ENCODE data around the gene ZNF234. TPM values are rescaled to one million over a fixed set of nuclear protein-coding genes. Genes with fewer than 3 reads are reported as not detected.
"Not testable (repeated sequence)": the region's sequence is repeated elsewhere in the genome, so short reads cannot be mapped to it uniquely, and the experiment has no call there.

Gene ZNF234
- total RNA-seq, 1 donor from 2014 or later: 7.9 TPM

GRCh38 chr19:44111910-44112463, 29.4 kb upstream of the ZNF234 start:
- no peak for DNase-seq (ENCODE audit: low spot score in 2 of 2)
- peak overlapping the region; percentile 79 to 84 for H3K4me3 ChIP-seq
- H3K9me3 ChIP-seq: peaks cover 31 to 54% of the 10 kb centered on the region in 2 donors
- no peaks in the 10 kb centered on the region for H3K27me3 ChIP-seq
- no peak overlapping the region for H3K27ac ChIP-seq
- TF ChIP-seq, protein P1, sequence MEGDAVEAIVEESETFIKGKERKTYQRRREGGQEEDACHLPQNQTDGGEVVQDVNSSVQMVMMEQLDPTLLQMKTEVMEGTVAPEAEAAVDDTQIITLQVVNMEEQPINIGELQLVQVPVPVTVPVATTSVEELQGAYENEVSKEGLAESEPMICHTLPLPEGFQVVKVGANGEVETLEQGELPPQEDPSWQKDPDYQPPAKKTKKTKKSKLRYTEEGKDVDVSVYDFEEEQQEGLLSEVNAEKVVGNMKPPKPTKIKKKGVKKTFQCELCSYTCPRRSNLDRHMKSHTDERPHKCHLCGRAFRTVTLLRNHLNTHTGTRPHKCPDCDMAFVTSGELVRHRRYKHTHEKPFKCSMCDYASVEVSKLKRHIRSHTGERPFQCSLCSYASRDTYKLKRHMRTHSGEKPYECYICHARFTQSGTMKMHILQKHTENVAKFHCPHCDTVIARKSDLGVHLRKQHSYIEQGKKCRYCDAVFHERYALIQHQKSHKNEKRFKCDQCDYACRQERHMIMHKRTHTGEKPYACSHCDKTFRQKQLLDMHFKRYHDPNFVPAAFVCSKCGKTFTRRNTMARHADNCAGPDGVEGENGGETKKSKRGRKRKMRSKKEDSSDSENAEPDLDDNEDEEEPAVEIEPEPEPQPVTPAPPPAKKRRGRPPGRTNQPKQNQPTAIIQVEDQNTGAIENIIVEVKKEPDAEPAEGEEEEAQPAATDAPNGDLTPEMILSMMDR (IDR thresholded peaks at IDR 0.05): no peak
- peaks cover 15 to 20% of the 10 kb centered on the region in 2 donors for H3K36me3 ChIP-seq
- intact Hi-C loops (cut with DNase I): loop anchor here (5.0 to 10.0 kb wide), 2 partner anchors 130 to 287 kb away; partner anchors contain the start of genes ZNF155 and ZNF283
- peaks cover 0 to 8% of the 10 kb centered on the region in 2 donors for H3K4me1 ChIP-seq

GRCh38 chr19:44112802-44113137, 28.6 kb upstream of the ZNF234 start:
- no peak for DNase-seq (ENCODE audit: low spot score in 2 of 2)
- H3K27ac ChIP-seq: peak overlapping the region; percentile 17 to 67

GRCh38 chr19:44113138-44113783, 28.1 kb upstream of the ZNF234 start, which contains the start of gene ZNF225:
TSS of gene ZNF225 (plus strand) at chr19:44113399. CDS start at chr19:44115828, 2,429 bp downstream.
- Histone ChIP-seq H3K36me3 (peaks cover 17 to 19% of the 10 kb centered on the region in 2 donors), H3K4me3 (peak within 1 kb of the TSS; percentile 79 to 84), H3K27ac (peak within 1 kb of the TSS; percentile 73 to 82), H3K27me3 (no peaks in the 10 kb centered on the region), H3K4me1 (peaks cover 0 to 8% of the 10 kb centered on the region in 2 donors), H3K9me3 (peaks cover 19 to 41% of the 10 kb centered on the region in 2 donors)
- DNase-seq (ENCODE audit: low spot score in 2 of 2): peak; percentile 92 to 99
- TF ChIP-seq, protein P1 (IDR thresholded peaks at IDR 0.05): no peak
- intact Hi-C loops (cut with DNase I): loop anchor here (1.0 to 10.0 kb wide), 11 partner anchors 19 to 288 kb away; partner anchors contain the start of genes ZNF112, ZNF155, ZNF221 and ZNF224

More at GRCh38 chr19:44112802-44113137, 28.6 kb upstream of the ZNF234 start:
- Histone ChIP-seq H3K4me1 (peaks cover 0 to 8% of the 10 kb centered on the region in 2 donors), H3K36me3 (peaks cover 15 to 17% of the 10 kb centered on the region in 2 donors), H3K27me3 (no peaks in the 10 kb centered on the region), H3K9me3 (peaks cover 24 to 46% of the 10 kb centered on the region in 2 donors), H3K4me3 (peak overlapping the region; percentile 79 to 84)
- intact Hi-C loops (cut with DNase I): loop anchor here (1.0 to 10.0 kb wide), 11 partner anchors 18 to 288 kb away; partner anchors contain the start of genes ZNF112, ZNF155, ZNF221 and ZNF224
- TF ChIP-seq, protein P1 (IDR thresholded peaks at IDR 0.05): no peak

DNA sequence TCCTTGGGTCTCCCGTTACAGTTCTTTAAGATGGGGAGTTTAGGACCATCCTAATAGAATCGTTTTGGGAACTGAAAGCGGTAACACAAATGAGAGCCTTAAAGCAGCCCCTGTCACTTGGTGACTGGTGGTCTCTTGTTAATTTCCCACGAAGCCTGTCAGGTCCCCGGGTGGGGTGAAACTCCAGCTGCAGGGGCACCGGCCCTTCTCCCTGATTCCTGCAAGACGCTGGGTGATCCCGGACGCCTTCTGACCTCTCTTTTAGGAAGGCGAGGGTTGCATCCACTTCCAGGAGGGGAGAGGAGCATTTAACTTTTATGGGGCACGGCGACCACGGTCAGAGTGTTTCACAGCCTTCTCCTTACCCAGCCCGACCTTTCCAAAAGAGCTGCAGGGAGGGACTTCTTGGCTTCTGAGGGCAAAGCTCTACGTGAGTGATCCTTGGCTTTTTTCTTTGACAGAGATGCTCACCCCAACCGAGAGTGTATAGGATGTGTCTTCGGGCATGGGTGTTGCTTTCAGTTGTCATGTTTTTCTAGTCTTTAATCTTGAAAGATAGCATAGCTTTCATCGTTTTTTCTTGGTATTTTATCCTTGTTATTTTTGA, 27.5 kb upstream of the ZNF234 start:
- peaks cover 12 to 35% of the 10 kb centered on the region in 2 donors for H3K9me3 ChIP-seq
- no peak for DNase-seq (ENCODE audit: low spot score in 2 of 2)
- H3K27ac ChIP-seq: peak overlapping the region; percentile 73 to 82
- TF ChIP-seq, protein P1 (IDR thresholded peaks at IDR 0.05): no peak
- peaks cover 20 to 25% of the 10 kb centered on the region in 2 donors for H3K36me3 ChIP-seq
- peaks cover 0 to 8% of the 10 kb centered on the region in 2 donors for H3K4me1 ChIP-seq
- intact Hi-C loops (cut with DNase I): loop anchor here (1.0 to 10.0 kb wide), 11 partner anchors 20 to 289 kb away; partner anchors contain the start of genes ZNF112, ZNF155, ZNF221 and ZNF224
- peak overlapping the region; percentile 79 to 84 for H3K4me3 ChIP-seq
- H3K27me3 ChIP-seq: no peaks in the 10 kb centered on the region

DNA sequence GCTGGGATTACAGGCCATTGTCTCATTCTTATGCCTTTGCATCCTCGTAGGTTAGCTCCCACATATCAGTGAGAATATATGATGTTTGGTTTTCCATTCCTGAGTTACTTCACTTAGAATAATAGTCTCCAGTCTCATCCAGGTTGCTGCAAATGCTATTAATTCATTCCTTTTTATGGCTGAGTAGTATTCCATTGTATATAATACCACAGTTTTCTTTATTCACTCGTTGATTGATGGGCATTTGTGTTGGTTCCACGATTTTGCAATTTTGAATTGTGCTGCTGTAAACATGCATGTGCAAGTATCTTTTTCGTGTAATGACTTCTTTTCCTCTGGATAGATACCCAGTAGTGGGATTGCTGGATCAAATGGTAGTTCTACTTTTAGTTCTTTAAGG, 20.2 kb upstream of the ZNF234 start:
- peaks cover 64 to 95% of the 10 kb centered on the region in 2 donors for H3K36me3 ChIP-seq
- H3K27me3 ChIP-seq; H3K4me3 ChIP-seq; DNase-seq (ENCODE audit: low spot score in 2 of 2); H3K27ac ChIP-seq; intact Hi-C loops (cut with DNase I); H3K4me1 ChIP-seq: not testable (repeated sequence)
- H3K9me3 ChIP-seq: peaks cover 28 to 58% of the 10 kb centered on the region in 2 donors
